Urothelium cell line (cell line): Measurements from ENCODE around the gene CLSTN1.
"Not testable (repeated sequence)": the region's sequence is repeated elsewhere in the genome, so short reads cannot be mapped to it uniquely, and the experiment has no call there.

Experiments
- DNase-seq: peaks from one replicate; pipeline ENCODE4 v3.0.0; 2011; ENCODE audit warnings: low spot score, mixed read lengths
- FAIRE-seq: peaks from 2 replicates; lab custom pipeline; 2011; peaks lifted over from hg19 to GRCh38; lab: Jason Lieb, UNC

The CLSTN1 gene

DNA sequence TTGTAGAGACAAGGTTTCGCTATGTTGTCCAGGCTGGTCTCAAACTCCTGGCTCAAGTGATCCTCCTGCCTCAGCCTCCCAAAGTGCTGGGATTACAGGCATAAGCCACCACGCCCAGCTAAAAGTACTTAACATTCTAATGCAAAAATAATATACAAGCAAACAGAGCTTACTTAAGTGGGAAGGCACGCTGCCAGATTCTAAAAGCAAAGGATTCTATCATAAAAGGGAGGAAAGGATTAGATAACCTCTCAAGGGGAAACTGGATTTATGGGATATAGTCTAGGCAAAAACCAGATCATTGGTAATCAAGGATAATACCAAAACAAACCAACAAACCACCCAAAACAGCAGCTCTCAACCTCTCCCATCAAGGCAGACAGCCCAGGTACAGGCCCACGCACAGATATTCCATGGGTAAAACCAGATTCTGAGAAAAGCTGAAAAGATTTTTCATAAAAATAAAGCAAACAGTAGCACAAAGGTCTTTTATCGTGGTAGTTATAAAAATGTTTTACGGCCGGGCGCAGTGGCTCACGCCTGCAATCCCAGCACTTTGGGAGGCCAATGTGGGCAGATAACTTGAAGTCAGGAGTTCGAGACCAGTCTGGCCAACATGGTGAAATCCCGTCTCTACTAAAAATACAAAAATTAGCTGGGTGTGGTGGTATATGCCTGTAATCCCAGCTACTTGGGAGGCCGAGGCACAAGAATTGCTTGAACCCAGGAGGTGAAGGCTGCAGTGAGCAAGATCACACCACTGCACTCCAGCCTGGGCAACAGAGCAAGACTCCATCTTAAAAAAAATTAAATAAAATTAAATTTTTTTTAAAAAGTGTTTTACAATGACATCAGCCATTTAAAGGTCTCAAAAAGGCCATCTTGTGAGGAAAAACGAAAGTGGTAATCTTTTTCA, 20.5 kb downstream of the CLSTN1 start:
- not testable (repeated sequence) for DNase-seq, FAIRE-seq

DNA sequence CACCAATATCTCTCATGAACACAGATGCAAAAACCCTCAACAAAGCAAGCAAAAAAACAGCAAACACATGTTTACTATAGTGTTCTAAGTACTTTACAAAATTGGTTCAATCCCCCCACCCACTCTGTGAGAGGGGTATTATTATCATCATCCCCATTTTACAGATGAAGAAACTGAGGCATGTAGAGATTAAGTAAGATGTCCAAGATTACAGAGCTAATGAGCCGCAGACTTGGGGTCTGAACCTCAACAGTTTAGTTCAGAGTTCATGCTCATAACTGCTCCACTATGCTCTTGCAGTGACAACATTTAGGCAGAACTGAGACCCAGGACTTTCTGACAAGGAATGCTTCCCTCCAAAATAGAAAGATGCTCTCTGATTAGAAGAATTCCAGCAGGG, 21.9 kb downstream of the CLSTN1 start:
- DNase-seq (no peak), FAIRE-seq (no peak)

DNA sequence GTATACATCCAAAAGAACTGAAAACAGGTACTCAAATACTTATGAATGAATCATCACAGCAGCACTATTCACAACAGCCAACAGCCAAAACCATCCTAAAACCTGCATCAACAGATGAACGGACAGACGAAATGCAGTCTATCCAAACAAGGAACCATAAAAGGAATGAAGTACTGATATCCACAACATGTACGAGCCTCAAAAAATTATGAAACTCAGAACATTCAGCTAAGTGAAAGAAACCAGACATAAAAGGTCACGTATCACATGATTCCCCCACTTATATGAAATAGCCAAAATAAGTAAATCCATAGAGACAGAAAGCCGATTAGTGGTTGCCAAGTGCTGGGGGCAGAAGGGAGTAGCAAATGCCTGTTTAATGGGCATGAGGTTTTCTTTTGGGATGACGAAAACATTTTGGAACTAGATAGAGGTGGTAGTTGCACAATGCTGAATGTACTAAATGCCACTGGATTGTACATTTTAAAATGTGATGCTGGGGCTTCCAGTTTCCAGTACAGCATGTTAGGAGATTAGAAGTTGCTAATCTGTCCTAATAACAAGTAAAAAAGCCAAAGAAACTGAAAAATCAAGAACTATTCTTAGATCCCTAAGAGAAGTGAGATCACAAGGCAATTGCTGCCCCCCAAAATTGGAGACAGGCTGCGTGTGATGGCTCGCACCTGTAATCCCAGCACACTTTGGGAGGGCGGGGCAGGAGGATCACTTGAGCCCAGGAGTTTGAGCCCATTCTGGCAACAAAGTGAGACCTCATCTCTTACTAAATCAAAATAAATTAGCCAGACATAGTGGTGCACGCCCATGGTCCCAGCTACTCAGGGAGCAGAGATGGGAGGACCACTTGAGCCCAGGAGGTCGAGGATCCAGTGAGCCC, 25.3 kb downstream of the CLSTN1 start:
- FAIRE-seq (no peak), DNase-seq (no peak)

DNA sequence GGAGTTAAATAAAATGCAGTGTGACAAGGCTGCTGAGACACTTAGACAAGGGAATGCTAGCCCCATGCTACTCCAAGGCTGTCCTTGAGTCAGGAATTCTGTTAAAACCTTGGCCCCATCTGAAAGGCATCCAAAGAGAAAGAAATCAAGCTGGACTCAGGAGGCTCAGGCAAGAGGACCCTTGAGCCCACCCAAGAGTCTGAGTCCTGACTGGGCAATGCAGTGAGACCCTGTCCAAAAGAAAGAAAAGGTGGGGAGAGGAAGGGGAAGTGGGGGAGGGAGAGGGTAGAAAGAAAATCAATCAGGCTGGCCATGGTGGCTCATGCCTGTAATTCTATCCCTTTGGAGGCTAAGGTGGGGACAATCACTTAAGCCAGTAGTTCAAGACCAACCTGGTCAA, 26.7 kb downstream of the CLSTN1 start:
- no peak for FAIRE-seq
- no peak for DNase-seq

DNA sequence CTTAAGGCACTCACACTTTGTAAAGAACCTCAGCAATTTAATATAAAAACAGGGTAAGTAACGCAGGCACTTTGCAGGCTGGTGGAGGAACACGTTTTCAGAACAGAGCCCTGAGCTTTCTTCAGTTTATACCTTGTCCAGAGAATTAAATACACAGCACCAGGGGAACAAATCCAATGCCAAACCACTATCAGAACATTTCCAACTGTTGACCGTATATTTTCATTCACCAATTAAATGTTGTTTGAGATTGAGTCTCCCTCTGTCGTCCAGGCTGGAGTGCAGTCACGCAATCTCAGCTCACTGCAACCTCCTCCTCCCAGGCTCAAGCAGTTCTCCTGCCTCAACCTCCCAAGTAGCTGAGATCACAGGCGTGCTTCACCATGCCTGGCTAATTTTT, 29.7 kb downstream of the CLSTN1 start:
- FAIRE-seq = no peak

DNA sequence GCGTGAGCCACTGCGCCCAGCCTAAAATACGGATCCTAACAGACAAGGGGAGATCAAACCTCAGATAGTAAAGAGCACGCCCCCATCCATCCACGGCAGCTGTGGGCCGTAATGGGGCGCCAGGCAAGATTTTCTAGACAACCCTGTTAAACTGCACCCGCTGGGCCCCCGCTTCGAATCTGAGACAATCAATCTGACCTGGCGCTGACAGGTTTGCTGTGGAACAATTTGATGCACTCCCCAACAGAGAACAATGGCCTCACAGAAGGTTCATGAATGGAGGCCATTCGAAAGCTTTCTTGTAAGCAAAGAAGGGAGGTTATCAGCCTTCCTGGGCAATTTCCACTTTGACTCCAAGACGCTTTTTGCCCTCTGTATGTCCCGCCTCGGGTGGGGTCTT, 30.5 kb downstream of the CLSTN1 start:
- DNase-seq (no peak), FAIRE-seq (no peak)

More for the DNA sequence above, 29.7 kb downstream of the CLSTN1 start:
- DNase-seq = no peak

DNA sequence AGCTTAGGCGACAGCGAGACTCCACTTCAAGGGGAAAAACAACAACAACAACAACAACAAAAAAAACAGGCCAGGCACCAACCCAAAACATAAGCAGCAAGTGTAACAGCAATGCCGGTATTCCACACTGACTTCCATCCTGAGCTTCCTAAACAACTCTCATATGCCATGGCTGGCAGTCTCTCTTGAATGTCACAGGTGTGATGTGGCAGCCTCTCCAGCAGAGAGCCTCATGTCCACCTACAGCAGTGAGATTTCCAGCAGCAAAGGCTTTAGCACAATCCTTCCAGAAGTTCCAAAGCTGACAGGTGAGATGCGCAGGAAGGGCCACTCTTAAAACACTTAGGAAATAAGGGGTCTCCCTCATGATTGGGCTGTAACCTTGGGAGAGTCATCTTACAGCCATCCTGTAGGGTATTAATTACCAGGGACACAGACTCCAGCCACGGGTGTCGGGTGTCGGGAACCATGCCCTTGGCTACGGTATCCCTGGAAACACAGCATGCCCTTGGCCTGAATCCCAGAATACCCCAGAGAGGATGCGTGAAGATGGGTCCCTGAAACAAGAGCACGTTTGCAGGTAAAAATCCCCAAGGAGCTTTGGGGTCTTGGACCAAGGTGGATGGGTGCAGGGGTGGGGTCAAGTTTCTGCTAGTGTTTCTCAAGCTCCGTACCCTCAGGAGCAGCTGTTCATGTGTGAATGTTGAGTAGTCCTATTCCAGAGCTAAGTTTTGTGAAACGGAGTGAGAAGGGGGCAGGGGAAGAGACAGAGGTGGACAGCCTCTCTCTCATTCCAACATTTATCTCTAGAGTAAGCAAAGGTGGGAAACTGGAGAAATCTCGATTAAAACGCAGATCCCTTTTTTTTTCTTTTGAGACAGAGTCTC, 31.4 kb downstream of the CLSTN1 start:
- DNase-seq (no peak), FAIRE-seq (no peak)

DNA sequence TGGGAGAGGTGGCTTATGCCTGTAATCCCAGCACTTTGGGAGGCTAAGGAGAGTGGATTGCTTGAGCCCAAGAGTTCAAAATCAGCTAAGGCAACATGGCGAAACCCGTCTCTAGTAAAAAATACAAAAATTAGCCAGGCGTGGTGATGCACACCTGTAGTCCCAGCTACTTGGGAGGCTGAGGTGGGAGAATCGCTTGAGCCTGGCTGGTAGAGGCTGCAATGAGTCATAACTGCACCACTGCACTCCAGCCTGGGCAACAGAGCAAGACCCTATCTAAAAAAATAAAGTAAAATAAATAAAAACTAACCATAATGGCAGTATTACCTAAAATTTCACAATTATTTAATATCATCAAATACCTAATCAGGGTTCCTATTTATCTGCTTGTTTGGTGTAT, 34.1 kb downstream of the CLSTN1 start:
- DNase-seq, FAIRE-seq: not testable (repeated sequence)

DNA sequence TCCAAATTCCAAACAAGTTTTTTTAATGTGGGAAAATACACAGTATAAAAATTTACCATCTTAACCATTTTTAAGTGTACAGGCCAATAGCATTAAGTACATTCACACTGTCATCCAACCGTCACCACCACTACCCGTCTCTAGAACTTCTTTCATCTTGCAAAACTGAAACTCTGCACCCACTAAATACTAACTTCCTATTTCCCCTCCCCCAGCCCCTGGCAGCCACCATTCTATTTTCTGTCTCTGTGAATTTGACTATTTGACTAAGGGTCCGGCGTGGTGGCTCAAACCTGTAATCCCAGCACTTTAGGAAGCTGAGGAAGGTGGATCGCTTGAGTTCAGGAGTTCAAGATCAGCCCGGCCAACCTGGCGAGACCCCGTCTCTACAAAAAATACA, 36.1 kb downstream of the CLSTN1 start:
- FAIRE-seq = no peak
- DNase-seq = no peak

DNA sequence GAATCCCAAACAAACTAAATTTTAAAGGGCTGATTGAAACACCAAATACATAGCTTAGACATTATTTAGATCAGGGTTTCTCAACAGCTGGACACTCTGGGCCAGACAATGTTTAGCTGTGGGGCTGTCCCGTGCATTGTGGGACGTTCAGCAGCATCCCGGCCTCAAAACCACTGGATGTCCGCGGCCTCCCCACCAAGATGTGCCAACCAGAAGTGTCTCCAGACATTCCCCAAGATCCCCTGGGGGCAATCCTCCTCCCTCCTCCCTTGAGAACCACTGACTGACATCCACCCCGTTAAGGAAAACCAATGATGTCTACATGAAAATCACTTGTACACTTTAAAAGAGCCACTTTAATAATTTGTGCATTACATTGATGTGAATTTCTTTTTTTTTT, 38.4 kb downstream of the CLSTN1 start:
- no peak for DNase-seq
- no peak for FAIRE-seq

DNA sequence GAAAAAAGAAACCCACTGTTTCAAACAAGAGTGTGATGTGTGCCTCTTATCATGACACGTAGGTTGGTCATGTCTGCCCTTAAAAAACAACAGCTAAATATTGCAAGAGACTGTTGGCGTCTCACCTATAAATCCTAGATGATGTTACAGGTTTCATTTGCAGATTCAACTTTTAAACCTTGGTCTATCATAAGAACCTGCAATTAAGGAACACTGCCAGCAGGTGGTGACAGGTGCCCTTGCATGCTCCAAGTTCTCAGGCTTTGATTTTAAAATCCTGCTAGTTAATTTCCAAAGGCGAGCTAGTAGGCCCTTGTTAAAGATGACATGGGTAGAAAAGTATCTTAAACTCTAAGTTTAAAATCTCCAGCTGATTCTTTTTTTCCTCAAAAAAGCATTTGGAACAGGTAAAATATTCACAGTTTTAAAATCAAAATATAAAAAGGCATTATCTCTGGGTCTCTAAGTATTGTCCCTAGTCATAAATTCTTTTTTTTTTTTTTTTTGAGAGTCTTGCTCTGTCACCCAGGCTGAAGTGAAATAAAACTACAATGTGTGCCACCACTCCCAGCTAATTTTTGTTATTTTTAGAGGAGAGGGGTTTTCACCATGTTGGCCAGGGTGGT, 39.1 kb downstream of the CLSTN1 start:
- DNase-seq = peak; percentile 59
- no peak for FAIRE-seq

DNA sequence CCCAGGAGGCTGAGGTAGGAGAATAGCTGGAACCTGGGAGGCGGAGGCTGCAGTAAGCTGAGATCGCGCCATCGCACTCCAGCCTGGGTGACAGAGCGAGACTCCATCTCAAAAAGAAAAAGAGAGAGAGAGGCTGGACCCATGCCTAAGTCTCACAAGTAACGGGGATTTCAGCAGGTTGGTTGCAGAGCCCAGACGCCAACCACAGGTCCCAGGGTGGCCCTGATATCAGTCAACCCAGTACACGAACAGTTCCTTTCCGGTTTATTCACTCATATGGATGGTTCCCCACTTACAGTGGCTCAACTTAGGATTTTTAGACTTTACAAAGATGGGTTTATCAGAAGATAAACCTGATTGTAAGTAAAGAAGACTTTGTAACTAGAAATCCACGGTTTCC, 40.9 kb downstream of the CLSTN1 start:
- FAIRE-seq (no peak), DNase-seq (no peak)

DNA sequence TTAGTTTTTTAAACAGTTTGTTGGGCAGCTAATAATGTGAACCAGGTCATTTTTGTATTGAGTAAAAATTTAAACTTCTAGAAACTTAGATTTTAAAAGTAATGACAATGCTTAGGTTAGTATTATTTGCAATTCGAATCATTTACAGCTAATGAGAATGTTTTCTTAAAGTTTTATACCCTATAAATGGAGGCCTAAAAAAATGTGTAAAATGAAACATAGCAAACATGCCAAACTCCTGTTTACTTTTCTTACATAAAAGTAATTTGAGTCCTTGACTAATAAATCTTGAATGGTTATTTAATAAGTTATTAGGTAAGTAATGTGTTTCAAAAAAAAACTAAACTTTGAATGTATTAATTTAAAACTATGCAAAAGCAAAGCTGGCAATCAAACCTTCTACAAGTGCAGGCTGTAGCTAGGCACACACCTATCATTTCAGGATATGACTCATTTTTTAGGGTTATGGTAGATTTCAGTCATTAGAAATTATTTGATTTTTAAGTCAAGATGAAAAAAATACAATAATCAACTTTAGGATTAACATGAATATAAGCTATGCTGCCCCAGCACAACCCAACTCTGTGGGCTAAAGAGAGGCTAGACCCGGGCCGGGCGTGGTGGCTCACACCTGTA, 41.5 kb downstream of the CLSTN1 start:
- FAIRE-seq (no peak), DNase-seq (no peak)

DNA sequence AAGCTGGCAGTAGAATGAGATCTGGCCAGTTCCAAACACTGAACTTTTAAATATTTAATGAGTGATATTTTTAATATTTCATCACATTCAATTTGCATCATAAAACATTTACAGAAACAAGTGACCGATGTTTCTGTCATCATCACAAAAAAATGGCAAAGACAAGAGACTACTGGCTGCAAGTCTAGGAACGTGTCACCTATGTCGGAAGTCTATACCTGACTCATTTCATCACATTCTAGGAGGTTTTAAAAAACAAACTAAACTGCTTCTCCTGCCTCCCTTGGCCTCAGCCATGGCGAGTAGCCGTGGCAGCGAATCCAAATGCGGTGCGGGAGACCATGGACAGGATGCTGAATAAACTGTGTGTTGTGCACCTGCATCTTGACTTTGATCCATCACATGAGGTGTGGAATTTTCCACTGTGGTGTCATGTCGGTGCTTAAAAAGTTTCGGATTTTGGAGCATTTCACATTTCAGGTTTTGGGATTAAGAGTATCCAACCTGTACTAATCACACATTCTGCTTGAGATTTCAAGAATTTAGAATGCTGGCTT, 43.1 kb downstream of the CLSTN1 start:
- DNase-seq (no peak), FAIRE-seq (no peak)

DNA sequence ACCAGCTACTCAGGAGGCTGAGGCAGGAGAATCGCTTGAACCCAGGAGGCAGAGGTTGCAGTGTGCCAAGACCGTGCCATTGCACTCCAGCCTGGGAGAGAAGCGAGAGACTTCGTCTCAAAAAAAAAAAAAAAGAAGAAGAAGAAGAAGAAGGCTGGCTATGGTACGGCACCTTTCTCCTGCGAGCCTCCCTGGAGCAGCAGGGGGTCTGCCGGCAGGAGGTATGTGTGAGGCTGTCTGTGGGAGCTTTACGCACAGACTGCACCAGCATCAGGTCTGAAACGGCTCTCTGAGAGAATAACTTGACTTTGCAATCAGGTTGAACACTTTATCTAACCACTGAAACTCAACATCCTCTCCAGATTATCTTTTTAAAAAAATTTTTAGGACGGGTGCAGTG, 44.9 kb downstream of the CLSTN1 start:
- FAIRE-seq (no peak), DNase-seq (no peak)

DNA sequence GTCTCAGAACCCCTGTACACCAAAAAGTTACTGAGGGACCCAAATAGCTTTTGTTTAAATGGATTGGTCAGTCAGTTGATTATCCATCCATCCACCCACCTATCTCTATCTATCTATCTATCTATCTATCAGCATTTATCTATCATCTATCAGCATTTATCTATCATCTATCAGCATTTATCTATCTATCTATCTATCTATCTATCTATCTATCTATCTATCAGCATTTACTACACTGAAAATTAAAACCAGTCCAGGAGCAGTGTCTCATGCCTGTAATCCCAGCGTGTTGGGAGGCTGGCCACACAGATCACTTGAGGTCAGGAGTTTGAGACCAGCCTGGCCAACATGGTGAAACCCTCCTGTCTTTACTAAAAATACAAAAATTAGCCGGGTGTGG, 47.1 kb downstream of the CLSTN1 start:
- FAIRE-seq (no peak), DNase-seq (no peak)

DNA sequence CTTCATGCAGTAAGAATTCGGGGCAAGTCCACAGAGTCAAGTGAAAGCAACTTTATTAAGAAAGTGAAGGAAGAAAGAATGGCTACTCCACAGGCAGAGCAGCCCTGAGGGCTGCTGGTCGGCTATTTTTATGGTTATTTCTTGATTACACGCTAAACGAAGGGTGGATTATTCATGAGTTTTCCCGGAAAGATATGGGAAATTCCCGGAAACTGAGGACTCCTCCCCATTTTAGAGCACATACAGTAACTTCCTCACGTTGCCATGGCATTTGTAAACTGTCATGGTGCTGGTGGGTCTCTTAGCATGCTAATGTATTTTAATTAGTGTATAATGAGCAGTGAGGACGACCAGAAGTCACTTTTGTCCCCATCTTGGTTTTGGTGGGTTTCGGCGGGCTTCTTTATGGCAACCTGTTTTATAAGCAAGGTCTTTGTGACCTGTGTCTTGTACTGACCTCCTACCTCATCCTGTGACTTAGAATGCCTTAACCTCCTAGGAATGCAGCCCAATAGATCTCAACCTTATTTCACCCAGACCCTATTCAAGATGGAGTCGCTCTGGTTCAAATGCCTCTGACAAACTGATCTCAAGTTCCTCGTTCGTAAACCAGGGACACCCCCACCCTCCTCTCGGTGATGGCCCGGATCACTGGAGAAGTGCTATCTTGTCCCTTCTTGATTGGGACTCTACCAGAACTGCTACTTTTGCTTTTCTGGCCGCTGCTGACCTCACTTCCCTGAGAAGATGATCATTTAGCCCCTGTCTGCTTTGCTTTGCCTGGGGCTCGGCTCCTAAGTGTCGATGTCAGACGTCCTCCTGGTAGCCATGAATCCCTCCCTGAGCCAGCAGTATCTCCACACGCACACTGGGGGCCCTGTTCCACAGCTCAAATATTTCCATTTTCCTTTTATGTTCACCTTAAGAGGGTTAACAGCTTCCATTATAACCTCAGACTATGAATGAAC, 48.8 kb downstream of the CLSTN1 start:
- no peak for FAIRE-seq
- DNase-seq = no peak

DNA sequence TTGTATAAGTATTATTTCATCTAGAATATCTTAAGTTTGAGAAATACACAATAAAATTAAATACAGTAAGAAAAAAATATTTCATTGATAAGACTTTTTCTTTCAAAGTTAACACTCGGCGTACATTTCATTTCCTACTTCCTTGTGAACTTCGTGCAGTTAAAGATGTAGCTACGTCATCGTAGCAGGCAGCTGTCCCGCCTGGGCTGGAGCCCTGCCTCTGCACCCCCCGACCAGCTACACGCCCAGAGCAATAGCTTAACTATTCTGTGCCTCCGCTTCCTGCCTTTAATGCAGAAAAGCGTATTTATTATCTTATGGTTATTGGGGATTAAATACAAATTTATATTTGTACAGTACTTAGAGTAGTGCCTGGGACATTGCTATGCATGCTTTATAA, 53.5 kb downstream of the CLSTN1 start:
- DNase-seq (no peak), FAIRE-seq (no peak)
